NCI-H2227 (cell line): ENCODE results near the gene COPS7B.

Experiments
- DNase-seq: peaks from one replicate; lab custom pipeline; 2025; ENCODE audit not compliant: unreplicated experiment; lab: John Stamatoyannopoulos, UW

Gene COPS7B

DNA sequence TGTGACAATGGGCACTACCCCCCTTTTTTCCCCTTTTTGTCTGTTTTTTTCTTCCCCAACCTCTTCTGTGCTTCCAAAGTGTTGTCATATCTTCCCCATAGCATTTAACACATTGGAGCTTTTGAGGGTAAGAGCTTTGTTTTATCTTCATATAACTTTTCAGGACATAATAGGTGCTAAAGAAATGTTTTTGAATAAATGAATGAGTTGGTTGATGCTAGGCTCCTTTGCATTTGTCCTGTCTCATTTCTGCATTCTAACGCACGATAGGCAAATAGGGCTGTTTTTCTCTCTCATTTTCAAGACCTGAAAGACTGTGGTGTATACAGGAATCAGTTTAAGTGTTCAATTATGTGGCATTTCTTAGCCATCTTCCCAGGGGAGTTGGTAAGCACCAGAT lies 832 bp upstream of the COPS7B start:
- DNase-seq, result no peak

GRCh38 chr2:231785822-231786176 lies 446 bp upstream of the COPS7B start:
- no peak for DNase-seq

DNA sequence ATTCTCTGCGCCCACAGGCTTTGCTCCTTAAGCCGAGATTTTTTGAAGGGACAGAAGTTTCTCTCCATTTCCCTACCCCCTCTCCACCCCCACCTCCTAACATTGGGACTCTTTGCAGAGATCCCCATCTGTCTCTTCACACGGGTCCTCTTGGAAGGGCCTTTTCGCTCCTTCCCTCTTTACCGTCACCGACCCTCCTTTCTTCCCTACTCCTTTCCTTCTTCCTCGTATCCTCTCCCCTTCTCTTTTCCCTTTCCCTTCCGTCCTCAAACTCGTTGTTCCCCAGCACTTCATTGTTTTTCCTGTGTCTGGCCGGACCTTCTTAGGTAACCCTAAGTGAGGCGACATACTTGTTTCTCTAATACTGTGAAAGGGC lies 660 bp downstream of the COPS7B start:
- DNase-seq, result no peak

DNA sequence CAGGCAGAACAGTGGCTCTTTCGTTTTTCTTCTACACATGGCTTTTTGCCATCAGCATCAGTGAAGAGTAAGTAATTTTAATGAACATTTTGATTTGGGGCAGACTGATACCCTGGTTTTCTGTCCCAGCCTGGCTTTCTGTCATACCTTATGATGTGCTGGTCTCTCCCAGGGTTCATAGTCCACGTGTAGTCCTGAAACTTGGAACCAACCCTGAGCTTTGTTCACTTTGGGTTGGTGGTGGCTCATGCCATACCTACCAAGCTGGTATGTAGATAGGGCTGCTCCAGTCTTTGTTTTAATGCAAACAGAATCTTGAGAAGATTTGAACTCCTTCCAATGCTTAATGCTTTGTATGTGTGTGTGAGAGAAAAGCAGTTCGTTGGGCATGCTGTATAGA lies 4.9 kb downstream of the COPS7B start:
- DNase-seq, result no peak

DNA sequence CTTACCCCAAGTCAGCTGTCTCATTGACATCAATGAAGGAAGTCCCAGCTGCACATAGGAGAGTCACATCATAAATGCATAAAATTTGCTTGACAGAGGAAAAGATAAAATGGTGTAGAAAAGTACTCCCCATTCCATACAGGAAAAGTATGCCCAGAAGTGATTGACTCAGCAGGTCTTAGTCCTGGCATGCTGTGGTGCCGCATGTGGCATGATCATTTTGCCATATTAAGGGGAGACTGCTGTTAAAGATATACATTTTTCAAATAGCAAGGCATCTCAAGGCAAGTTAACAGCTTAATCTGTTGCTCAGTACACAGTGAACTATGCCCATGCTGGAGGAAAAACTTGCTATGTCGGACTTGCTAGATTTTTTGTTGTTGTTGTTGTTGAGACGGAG lies 8.1 kb downstream of the COPS7B start:
- DNase-seq, result no peak

GRCh38 chr2:231795525-231796327 lies 9.5 kb downstream of the COPS7B start:
- DNase-seq, result peak; percentile 45

DNA sequence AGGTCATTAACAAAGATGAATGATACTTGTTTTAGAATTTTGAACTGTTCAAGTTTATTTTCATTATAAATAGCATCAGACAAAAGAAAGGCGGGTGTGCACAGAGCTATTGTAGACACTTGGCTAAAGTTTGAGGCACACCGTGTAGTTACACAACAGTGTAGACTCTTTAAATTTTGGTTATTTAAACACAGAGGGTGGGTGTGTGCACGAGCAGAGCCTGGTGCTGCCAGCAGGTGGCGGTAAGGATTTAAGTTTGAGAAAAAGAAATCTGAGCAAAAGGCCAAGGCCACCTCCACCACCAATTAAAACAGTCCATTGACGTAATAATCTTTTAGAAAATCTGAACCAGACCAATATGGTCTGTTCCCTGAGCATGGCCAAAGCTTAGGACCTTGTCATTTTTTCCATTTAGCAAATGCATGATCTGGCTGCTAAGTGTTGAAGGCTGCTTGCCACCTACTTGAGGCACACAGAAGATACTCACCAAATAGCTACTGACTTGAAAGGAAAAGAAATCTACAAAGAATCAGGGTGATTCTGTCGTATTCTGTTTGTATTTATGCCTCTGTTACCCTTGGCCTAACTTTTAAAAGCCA lies 14.3 kb downstream of the COPS7B start:
- DNase-seq, result peak; percentile 36

DNA sequence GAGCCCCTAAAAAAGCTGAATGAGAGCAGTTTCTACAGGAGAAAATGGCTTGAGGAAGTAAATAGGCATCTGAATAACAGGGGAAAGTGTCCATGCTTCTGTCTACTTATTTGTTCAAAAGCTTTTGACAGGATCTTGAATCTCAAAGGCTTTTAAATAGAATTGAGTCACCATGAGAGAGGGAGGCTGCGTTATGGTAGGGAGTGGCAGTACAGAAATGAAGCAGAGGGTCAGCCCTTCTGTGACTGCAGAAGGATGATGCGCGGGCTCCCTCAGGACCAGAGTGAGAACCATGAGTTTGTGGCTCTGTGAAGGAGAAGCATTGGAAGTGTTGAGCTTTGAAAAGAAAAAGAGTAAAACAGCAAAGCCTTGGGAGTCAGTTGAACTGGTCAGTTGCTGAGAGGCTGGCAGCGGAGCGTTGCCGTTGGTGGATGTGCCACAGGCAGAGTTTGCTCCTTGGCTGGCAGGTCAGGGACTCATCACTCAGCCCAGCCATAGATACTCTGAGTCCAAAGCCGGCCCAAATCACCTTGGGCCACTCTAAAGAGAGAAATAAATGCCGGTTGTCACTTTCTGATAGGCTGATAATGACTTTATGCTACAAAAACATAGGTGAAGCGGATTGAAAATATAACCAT lies 17.4 kb downstream of the COPS7B start:
- DNase-seq, result no peak

GRCh38 chr2:231807020-231807419 lies 20.8 kb downstream of the COPS7B start:
- no peak for DNase-seq

DNA sequence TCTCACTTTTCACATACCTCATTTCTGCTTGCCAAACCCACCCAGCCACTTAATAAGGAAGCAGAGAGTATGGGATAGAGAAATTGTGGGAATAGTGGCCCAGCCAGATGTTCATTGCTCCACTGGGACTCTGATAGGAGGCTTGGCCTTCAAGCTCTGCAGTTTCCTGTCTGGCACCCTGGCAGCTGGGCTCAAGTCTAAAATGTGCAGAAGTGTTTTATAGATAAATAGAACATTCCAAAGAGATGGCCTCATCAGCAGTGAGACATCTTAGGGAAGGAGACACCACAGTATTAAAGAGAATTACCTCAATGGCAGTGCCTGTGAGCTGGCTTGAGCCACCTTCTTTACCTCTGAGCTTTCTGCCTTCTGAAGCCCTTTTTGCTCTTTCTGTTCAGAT lies 24.7 kb downstream of the COPS7B start:
- DNase-seq, result no peak

GRCh38 chr2:231816327-231817026 lies 30.2 kb downstream of the COPS7B start:
- no peak for DNase-seq

DNA sequence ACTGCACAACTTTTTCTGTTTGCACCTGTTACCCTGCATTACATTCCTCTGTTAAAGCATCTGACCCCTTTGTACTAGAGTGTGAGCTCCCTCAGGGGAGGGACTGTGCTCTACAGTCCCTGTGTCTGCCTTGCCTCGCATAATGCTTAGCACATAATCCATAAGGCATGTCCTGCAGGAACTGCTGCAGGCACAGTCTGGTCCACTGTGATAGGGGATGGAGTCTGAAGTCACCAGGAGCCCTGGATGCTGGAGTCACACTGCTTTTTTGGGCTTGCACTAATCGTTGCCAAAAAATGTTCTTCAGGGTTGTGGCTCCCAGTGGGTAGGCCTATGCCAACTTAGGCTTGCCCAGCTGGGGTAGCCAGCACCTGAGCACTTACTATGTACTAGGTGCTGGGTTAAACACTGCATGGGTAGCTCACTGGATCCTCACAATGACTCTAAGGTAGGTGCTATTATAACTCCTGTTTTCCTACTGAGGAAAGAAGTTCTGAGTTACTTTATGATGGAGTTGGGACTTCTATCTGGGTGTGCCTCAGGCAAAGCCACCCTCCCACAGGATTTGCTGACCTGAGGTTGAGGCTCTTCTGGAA lies 33.3 kb downstream of the COPS7B start:
- DNase-seq, result no peak

DNA sequence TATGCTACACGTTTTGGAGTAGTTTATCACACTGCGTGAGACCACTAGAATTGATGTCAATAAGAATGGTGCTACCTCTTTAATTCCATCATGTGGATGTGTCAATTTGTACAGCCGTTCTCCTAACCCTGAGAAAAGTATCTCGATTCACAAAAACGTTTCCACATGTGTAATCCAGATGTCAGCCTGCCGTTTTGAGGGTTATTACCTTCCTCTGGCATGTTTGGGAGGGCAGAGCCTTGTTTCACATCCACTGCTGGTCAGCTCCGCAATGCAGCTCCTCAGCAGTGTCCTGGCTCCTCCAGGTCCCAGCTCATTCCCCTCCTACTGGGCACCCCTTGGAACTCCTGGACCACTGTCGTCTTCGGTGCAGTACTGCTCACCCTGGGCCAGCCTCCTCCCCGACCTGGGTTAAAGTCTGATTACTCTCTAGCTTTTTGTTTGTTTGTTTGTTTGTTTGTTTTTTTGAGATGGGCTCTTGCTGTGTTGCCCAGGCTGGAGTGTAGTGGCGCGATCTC lies 34.6 kb downstream of the COPS7B start:
- no peak for DNase-seq

GRCh38 chr2:231821908-231822307 lies 35.7 kb downstream of the COPS7B start:
- no peak for DNase-seq

DNA sequence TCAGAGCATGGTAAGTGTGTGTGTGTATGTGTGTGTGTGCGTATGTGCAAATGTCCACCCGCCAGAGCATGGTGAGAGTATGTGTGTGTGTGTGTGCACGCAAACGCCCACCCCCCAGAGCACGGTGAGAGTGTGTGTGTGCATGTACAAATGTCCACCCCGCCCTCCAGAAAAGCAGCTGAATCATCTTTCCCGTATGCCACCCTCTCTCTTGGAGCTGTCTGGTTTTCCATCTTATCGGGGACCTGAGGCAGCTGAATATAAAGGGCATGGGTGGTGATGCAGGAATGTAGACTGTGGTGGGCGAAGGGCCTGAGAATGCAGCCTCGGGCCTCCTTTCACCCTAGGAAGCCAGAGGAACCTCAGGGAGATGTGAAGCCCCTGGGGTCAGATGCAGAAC lies 66.9 kb downstream of the COPS7B start:
- DNase-seq, result no peak

- DNase-seq, result no peak
Measured at GRCh38 chr2:231854616-231855125, 68.4 kb downstream of the COPS7B start.

GRCh38 chr2:231856959-231857358 lies 70.7 kb downstream of the COPS7B start:
- no peak for DNase-seq
